GM12878 (cell line): ENCODE results near the gene FOXRED2. TPM values are rescaled to one million over a fixed set of nuclear protein-coding genes. Genes with fewer than 3 reads are reported as not detected.

Experiments used
- BMI1 ChIP-seq: fragments of 450-650 bp; IDR thresholded peaks from 2 replicates; pipeline ENCODE4 v1.6.1; 2016; ENCODE audit warnings: mild to moderate bottlenecking, moderate library complexity, borderline replicate concordance
- ESRRA ChIP-seq: IDR thresholded peaks from 2 replicates; pipeline ENCODE4 v1.6.1; 2012; ENCODE audit warnings: mild to moderate bottlenecking, low read length, improper control_type of control experiment
- EZH2 ChIP-seq: IDR thresholded peaks from 2 replicates; pipeline ENCODE4 v1.6.1; 2012; ENCODE audit warnings: low read depth, mild to moderate bottlenecking, control low read depth, inconsistent platforms, low read length, borderline replicate concordance; ENCODE audit not compliant: control insufficient read depth
- IRF3 ChIP-seq: fragments of 450-650 bp; IDR thresholded peaks from 2 replicates; pipeline ENCODE4 v1.6.1; 2014; ENCODE audit warnings: mild to moderate bottlenecking
- IRF4 ChIP-seq: IDR thresholded peaks from 2 replicates; pipeline ENCODE4 v1.6.1; 2011; ENCODE audit warnings: low read depth, low read length
- PBX3 ChIP-seq: IDR thresholded peaks from 2 replicates; pipeline ENCODE4 v1.6.1; 2011; ENCODE audit warnings: mild to moderate bottlenecking, low read depth, low read length, moderate library complexity; ENCODE audit not compliant: insufficient replicate concordance
- POLR2AphosphoS2 ChIP-seq: IDR thresholded peaks from 2 replicates; pipeline ENCODE4 v1.6.1; 2011; ENCODE audit warnings: low read depth, mild to moderate bottlenecking, low read length, improper control_type of control experiment, moderate library complexity
- SMARCA5 ChIP-seq: fragments of 450-650 bp; IDR thresholded peaks from 2 replicates; pipeline ENCODE4 v1.6.1; 2017; ENCODE audit warnings: mild to moderate bottlenecking
- polyA plus RNA-seq, 11 experiments: library from polyadenylated mRNA; depleted of rRNA in 4 of 11; unstranded in 6 of 11; stranded (reverse) in 5 of 11; fragments of >200 nt; fragmentation: Nextera tagmentation in 4 of 11; fragmentation: Illumina TruSeq in 1 of 11; extraction: Ambion mirVana in 4 of 11; extraction: Trizol in 1 of 11; gene quantifications; 1 replicate in 1 of 11; 2 replicates in 10 of 11; pipeline versions ENCODE4 v1.2.1 to v1.2.3, GENCODE V29; 2011 to 2016; ENCODE audit warnings: inconsistent platforms in 2 of 11, missing spikeins in 2 of 11, low read depth in 1 of 11
- total RNA-seq, 4 experiments: library from RNA; depleted of rRNA in 3 of 4; stranded (reverse); fragments of >200 nt in 3 of 4; fragmentation: Illumina TruSeq in 1 of 4; extraction: Trizol in 1 of 4; gene quantifications; 2 replicates each; pipeline versions ENCODE4 v1.2.1 to v1.2.3, GENCODE V29; 2013 to 2021

FOXRED2 gene
- total and polyA plus RNA-seq, 10 of the 15 experiments (the other 5 are each of a cell fraction or from before 2014, with no cell fraction given): 1.8 to 28.8 (median 7.6) TPM

- TF ChIP-seq PBX3: peak; percentile 84
- TF ChIP-seq IRF4: 0 out of 2 replicates have a peak, but pooled peaks have one; percentile 31
- 0 out of 2 replicates have a peak, but pooled peaks have one; percentile 40 for TF ChIP-seq ESRRA
- TF ChIP-seq POLR2AphosphoS2: peak; percentile 89
- peak; percentile 74; the same call in 1 of the 2 replicates for TF ChIP-seq SMARCA5
- TF ChIP-seq EZH2: no peak
- TF ChIP-seq BMI1: no peak
- TF ChIP-seq IRF3: no peak
Measured at GRCh38 chr22:36528795-36529751, 22.2 kb upstream of the FOXRED2 start, which contains the start of gene EIF3D (continued).
